ENCODE data around the gene MTARC2.

Gene MTARC2

DNA sequence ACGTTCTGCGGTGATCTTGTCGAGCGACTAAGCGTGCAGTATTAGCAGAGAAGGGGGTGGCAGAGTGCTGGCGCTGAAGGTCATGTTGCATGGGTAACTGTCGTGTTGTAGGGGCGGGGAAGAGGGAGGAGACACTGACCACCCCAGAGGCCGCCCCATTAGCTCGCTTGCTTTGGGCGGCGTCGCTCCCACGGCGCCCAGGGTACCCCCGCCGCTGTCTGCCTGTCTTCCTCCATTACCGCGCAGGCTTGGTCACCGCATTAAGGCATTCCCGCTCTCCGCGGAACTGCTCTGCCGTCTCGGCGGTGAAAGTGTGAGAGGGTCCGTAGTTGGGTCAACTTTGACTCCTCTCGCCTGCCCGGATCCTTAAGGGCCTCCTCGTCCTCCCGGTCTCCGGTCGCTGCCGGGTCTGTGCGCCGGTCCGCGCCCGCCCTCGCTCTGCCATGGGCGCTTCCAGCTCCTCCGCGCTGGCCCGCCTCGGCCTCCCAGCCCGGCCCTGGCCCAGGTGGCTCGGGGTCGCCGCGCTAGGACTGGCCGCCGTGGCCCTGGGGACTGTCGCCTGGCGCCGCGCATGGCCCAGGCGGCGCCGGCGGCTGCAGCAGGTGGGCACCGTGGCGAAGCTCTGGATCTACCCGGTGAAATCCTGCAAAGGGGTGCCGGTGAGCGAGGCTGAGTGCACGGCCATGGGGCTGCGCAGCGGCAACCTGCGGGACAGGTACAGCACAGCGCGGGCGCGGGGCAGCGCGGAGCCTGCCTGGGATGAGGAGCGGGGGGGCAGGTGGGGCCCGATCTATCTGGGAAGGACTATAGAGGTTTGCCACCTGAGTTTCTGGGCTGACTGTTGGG, at the start of gene MTARC2:
Gene MTARC2 (plus strand): TSS at position 234 of the 846 bp plus-strand sequence. CDS start 210 bp downstream, at position 444.
- H3K36me3 ChIP-seq (ENCODE audit: insufficient read depth, low read length): no peaks in the 10 kb centered on the region
- TF ChIP-seq, protein P1, sequence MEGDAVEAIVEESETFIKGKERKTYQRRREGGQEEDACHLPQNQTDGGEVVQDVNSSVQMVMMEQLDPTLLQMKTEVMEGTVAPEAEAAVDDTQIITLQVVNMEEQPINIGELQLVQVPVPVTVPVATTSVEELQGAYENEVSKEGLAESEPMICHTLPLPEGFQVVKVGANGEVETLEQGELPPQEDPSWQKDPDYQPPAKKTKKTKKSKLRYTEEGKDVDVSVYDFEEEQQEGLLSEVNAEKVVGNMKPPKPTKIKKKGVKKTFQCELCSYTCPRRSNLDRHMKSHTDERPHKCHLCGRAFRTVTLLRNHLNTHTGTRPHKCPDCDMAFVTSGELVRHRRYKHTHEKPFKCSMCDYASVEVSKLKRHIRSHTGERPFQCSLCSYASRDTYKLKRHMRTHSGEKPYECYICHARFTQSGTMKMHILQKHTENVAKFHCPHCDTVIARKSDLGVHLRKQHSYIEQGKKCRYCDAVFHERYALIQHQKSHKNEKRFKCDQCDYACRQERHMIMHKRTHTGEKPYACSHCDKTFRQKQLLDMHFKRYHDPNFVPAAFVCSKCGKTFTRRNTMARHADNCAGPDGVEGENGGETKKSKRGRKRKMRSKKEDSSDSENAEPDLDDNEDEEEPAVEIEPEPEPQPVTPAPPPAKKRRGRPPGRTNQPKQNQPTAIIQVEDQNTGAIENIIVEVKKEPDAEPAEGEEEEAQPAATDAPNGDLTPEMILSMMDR (IDR thresholded peaks at IDR 0.05; ENCODE audit: low read length): no peak
- no peak for TF ChIP-seq EZH2 (IDR thresholded peaks at IDR 0.05; ENCODE audit: borderline replicate concordance, low read length)
- H3F3A ChIP-seq (ENCODE audit: insufficient read depth, low read length): no peaks in the 10 kb centered on the region
- no peak within 1 kb of the TSS for H3K4me3 ChIP-seq (ENCODE audit: low read depth, low read length, poor library complexity, severe bottlenecking)
- H3K4me2 ChIP-seq (ENCODE audit: low read length): no peak within 1 kb of the TSS
- no peak within 1 kb of the TSS for H3K27ac ChIP-seq (ENCODE audit: low read depth, low read length, poor library complexity, severe bottlenecking)
- no peaks in the 10 kb centered on the region for H3K4me1 ChIP-seq (ENCODE audit: insufficient read depth, low read length, severe bottlenecking)
- no peaks in the 10 kb centered on the region for H3K79me2 ChIP-seq (ENCODE audit: insufficient read depth, low read length)
- no peak within 1 kb of the TSS for H2AFZ ChIP-seq (ENCODE audit: low read length)
- no peak within 1 kb of the TSS for H3K9ac ChIP-seq (ENCODE audit: low read length)
- no peaks in the 10 kb centered on the region for H3K9me2 ChIP-seq (ENCODE audit: low read depth, low read length)
- no peaks in the 10 kb centered on the region for H3K9me3 ChIP-seq (ENCODE audit: low read length)
- no peaks in the 10 kb centered on the region for H4K20me1 ChIP-seq (ENCODE audit: insufficient read depth, low read length)
- no peaks in the 10 kb centered on the region for H3K27me3 ChIP-seq (ENCODE audit: insufficient read depth, low read length)

DNA sequence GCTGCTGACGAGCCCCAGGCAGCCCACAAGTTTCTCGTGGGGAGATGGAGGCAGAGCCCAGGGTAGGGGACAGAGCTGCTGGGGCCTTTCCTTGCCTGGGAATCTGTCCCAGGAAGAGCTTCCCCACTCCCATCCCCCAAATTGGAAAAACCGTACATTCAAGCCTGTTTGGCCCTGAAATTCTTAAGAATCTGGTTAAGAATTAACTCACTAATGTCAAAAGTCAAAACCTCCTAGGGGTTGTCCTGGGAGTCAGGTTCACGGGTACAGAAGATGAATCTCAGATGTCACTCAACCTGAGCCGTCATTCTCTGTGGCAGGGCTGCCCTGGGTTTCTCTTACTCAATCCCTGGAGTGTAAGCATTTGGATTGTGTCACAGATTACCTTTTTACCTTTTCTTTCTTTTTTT, 49.5 kb upstream of the MTARC2 start:
- no peaks in the 10 kb centered on the region for H3F3A ChIP-seq (ENCODE audit: insufficient read depth, low read length)
- H3K9me3 ChIP-seq (ENCODE audit: low read length): no peaks in the 10 kb centered on the region
- no peaks in the 10 kb centered on the region for H3K4me1 ChIP-seq (ENCODE audit: insufficient read depth, low read length, severe bottlenecking)
- H3K36me3 ChIP-seq (ENCODE audit: insufficient read depth, low read length): no peaks in the 10 kb centered on the region
- H3K27me3 ChIP-seq (ENCODE audit: insufficient read depth, low read length): no peaks in the 10 kb centered on the region
- H3K9ac ChIP-seq (ENCODE audit: low read length): no peak overlapping the region
- no peak overlapping the region for H2AFZ ChIP-seq (ENCODE audit: low read length)
- H3K9me2 ChIP-seq (ENCODE audit: low read depth, low read length): no peaks in the 10 kb centered on the region
- no peak for TF ChIP-seq EZH2 (IDR thresholded peaks at IDR 0.05; ENCODE audit: borderline replicate concordance, low read length)
- TF ChIP-seq, protein P1 (IDR thresholded peaks at IDR 0.05; ENCODE audit: low read length): no peak
- H3K4me2 ChIP-seq (ENCODE audit: low read length): no peak overlapping the region
- no peaks in the 10 kb centered on the region for H3K79me2 ChIP-seq (ENCODE audit: insufficient read depth, low read length)
- no peak overlapping the region for H3K4me3 ChIP-seq (ENCODE audit: low read depth, low read length, poor library complexity, severe bottlenecking)
- no peaks in the 10 kb centered on the region for H4K20me1 ChIP-seq (ENCODE audit: insufficient read depth, low read length)
- no peak overlapping the region for H3K27ac ChIP-seq (ENCODE audit: low read depth, low read length, poor library complexity, severe bottlenecking)

DNA sequence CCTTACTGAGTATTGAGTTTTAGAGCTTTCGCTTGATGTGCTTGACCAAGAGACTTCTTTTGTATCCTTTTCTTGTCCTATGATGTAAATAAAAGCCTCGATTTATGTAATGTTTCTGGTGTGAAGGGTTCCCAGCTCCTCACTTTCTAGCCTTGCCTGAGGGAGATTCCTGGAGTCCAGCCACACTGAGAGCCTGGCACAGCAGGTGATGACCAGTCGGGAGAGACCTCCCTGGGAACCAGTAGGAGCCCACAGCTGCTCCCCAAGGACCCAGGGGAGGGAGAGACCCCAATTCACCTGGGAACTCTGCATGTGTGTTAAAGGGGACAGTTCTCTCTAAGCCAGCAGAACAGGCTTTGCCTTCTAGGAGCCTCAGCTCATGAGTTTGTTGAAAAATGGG, 49.1 kb upstream of the MTARC2 start:
- Histone ChIP-seq H3K27me3 (ENCODE audit: insufficient read depth, low read length) (no peaks in the 10 kb centered on the region), H3K36me3 (ENCODE audit: insufficient read depth, low read length) (no peaks in the 10 kb centered on the region), H3F3A (ENCODE audit: insufficient read depth, low read length) (no peaks in the 10 kb centered on the region), H3K9me2 (ENCODE audit: low read depth, low read length) (no peaks in the 10 kb centered on the region), H3K27ac (ENCODE audit: low read depth, low read length, poor library complexity, severe bottlenecking) (no peak overlapping the region), H4K20me1 (ENCODE audit: insufficient read depth, low read length) (no peaks in the 10 kb centered on the region), H3K4me3 (ENCODE audit: low read depth, low read length, poor library complexity, severe bottlenecking) (no peak overlapping the region), H3K79me2 (ENCODE audit: insufficient read depth, low read length) (no peaks in the 10 kb centered on the region), H3K4me2 (ENCODE audit: low read length) (no peak overlapping the region), H3K9me3 (ENCODE audit: low read length) (no peaks in the 10 kb centered on the region), H2AFZ (ENCODE audit: low read length) (no peak overlapping the region), H3K4me1 (ENCODE audit: insufficient read depth, low read length, severe bottlenecking) (no peaks in the 10 kb centered on the region), H3K9ac (ENCODE audit: low read length) (no peak overlapping the region)
- TF ChIP-seq, protein P1 (IDR thresholded peaks at IDR 0.05; ENCODE audit: low read length): no peak
- no peak for TF ChIP-seq EZH2 (IDR thresholded peaks at IDR 0.05; ENCODE audit: borderline replicate concordance, low read length)
